GM23338 (cell line): ENCODE measurements around the gene CLSTN1. TPM values are rescaled to one million over a fixed set of nuclear protein-coding genes. Genes with fewer than 3 reads are reported as not detected.

Source experiments
- ATAC-seq: fragments of 200-7000 bp; cut with Tn5 transposase; 3 replicates; pipeline ENCODE4 v1.9.1; 2020
- DNase-seq: peaks from one replicate; pipeline ENCODE4 v3.0.0-alpha.2; 2015; ENCODE audit warnings: low spot score
- H2AFZ ChIP-seq: fragments of 200-600 bp; sonication (generic); 2 replicates; pipeline ENCODE4 v1.8.0; 2016; ENCODE audit warnings: antibody characterized with exemption, mild to moderate bottlenecking, moderate library complexity
- H3F3A ChIP-seq: fragments of 200-600 bp; sonication (generic); replicated peaks from 2 replicates; pipeline ENCODE4 v1.8.0; 2017; ENCODE audit warnings: antibody characterized with exemption, mixed run types, low read depth
- H3K27ac ChIP-seq: fragments of 200-600 bp; sonication (generic); 2 replicates; pipeline ENCODE4 v1.6.1; 2016; ENCODE audit warnings: low read depth
- H3K27me3 ChIP-seq: fragments of 200-600 bp; sonication (generic); 2 replicates; pipeline ENCODE4 v1.8.0; 2016; ENCODE audit warnings: mild to moderate bottlenecking, mixed run types, moderate library complexity; ENCODE audit not compliant: insufficient read depth
- H3K36me3 ChIP-seq: fragments of 200-600 bp; sonication (generic); 2 replicates; pipeline ENCODE4 v1.8.0; 2016; ENCODE audit warnings: mild to moderate bottlenecking; ENCODE audit not compliant: insufficient read depth
- H3K4me1 ChIP-seq: fragments of 200-600 bp; sonication (generic); 2 replicates; pipeline ENCODE4 v1.8.0; 2016; ENCODE audit warnings: mild to moderate bottlenecking, moderate library complexity; ENCODE audit not compliant: insufficient read depth
- H3K4me2 ChIP-seq: fragments of 200-600 bp; sonication (generic); 2 replicates; pipeline ENCODE4 v1.7.1; 2017; ENCODE audit warnings: mixed run types
- H3K4me3 ChIP-seq: fragments of 200-600 bp; sonication (generic); 2 replicates; pipeline ENCODE4 v1.6.1; 2016; ENCODE audit warnings: mixed run types
- H3K79me2 ChIP-seq: fragments of 200-600 bp; sonication (generic); replicated peaks from 2 replicates; pipeline ENCODE4 v1.8.0; 2017; ENCODE audit warnings: mild to moderate bottlenecking; ENCODE audit not compliant: insufficient read depth
- H3K9me2 ChIP-seq: fragments of 200-600 bp; sonication (generic); 2 replicates; pipeline ENCODE4 v1.8.0; 2017; ENCODE audit not compliant: insufficient read depth
- H4K20me1 ChIP-seq: fragments of 200-600 bp; sonication (generic); replicated peaks from 2 replicates; pipeline ENCODE4 v1.8.0; 2017; ENCODE audit warnings: mild to moderate bottlenecking; ENCODE audit not compliant: insufficient read depth
- H3K27ac Mint-ChIP-seq: 2 replicates; pipeline ENCODE4 v1.8.0; 2020; ENCODE audit warnings: inconsistent platforms, mild to moderate bottlenecking, moderate library complexity, mixed read lengths
- H3K27me3 Mint-ChIP-seq: 3 replicates; pipeline ENCODE4 v1.8.0; 2022; ENCODE audit warnings: low read depth, mild to moderate bottlenecking, moderate library complexity, mixed read lengths, inconsistent platforms; ENCODE audit not compliant: insufficient read depth, poor library complexity
- H3K36me3 Mint-ChIP-seq: 3 replicates; pipeline ENCODE4 v1.8.0; 2021; ENCODE audit warnings: low read depth, mild to moderate bottlenecking, inconsistent platforms, moderate library complexity, mixed read lengths
- H3K4me1 Mint-ChIP-seq: 3 replicates; pipeline ENCODE4 v1.8.0; 2020; ENCODE audit warnings: mild to moderate bottlenecking, inconsistent platforms, mixed read lengths
- H3K4me3 Mint-ChIP-seq: 3 replicates; pipeline ENCODE4 v1.8.0; 2021; ENCODE audit warnings: moderate library complexity, mild to moderate bottlenecking, inconsistent platforms, mixed read lengths
- H3K9me3 Mint-ChIP-seq: 3 replicates; pipeline ENCODE4 v1.8.0; 2020; ENCODE audit warnings: moderate library complexity, mild to moderate bottlenecking, inconsistent platforms, mixed read lengths
- CREB1 ChIP-seq: fragments of 250-450 bp; sonication (Bioruptor Pico); IDR thresholded peaks from 2 replicates; pipeline ENCODE4 v1.5.0; 2020; ENCODE audit warnings: low read depth, mild to moderate bottlenecking, moderate library complexity
- EZH2 ChIP-seq: fragments of 200-600 bp; sonication (generic); IDR thresholded peaks from one replicate; pipeline ENCODE4 v1.8.0; 2017; ENCODE audit warnings: antibody characterized with exemption, mild to moderate bottlenecking, low read depth; ENCODE audit not compliant: unreplicated experiment
- NANOG ChIP-seq: IDR thresholded peaks from 2 replicates; pipeline ENCODE4 v1.6.1; 2016; ENCODE audit warnings: antibody characterized with exemption, borderline replicate concordance
- ZNF114 ChIP-seq: fragments of 250-450 bp; sonication (Bioruptor Pico); IDR thresholded peaks from 2 replicates; pipeline ENCODE4 v1.5.0; 2020; ENCODE audit warnings: mild to moderate bottlenecking, moderate library complexity
- polyA plus RNA-seq: library from polyadenylated mRNA; unstranded; fragments of >200 nt; fragmentation: Nextera tagmentation; extraction: Ambion mirVana; gene quantifications from 2 replicates; pipeline ENCODE4 v1.2.1, GENCODE V29; 2016
- total RNA-seq: library from RNA; depleted of rRNA; stranded (reverse); fragments of >200 nt; shearing (Covaris generic); gene quantifications from 2 replicates; pipeline ENCODE4 v1.2.3, GENCODE V29; 2014
- TF ChIP-seq, protein P1 (sequence below): IDR thresholded peaks from 2 replicates; pipeline ENCODE4 v1.6.1; 2016; ENCODE audit warnings: antibody characterized with exemption
- TF ChIP-seq, protein P2 (sequence below), 2 experiments: fragments of 200-600 bp in 1 of 2; sonication (generic) in 1 of 2; conservative IDR thresholded peaks; 2 replicates each; pipeline versions ENCODE4 v1.5.1 to v1.6.1; 2016 to 2017; ENCODE audit warnings: antibody characterized with exemption in 2 of 2, low read depth in 2 of 2, mild to moderate bottlenecking in 2 of 2, moderate library complexity in 1 of 2
- TF ChIP-seq, protein P3 (sequence below): fragments of 250-450 bp; sonication (Bioruptor Pico); IDR thresholded peaks from 2 replicates; pipeline ENCODE4 v1.5.0; 2020; ENCODE audit warnings: mild to moderate bottlenecking, moderate library complexity

Gene CLSTN1
- total and polyA plus RNA-seq, 2 experiments from 2014 or later = 38.5 to 66.2 TPM

GRCh38 chr1:9870572-9870971 lies 46.8 kb upstream of the CLSTN1 start:
- Mint-ChIP-seq H3K36me3 (peaks cover 4% of the 10 kb centered on the region; the same call in 1 of the 3 replicates), H3K27ac (no peak overlapping the region)

More at GRCh38 chr1:9870572-9870971, 46.8 kb upstream of the CLSTN1 start:
- 0 out of 2 replicates have a peak, but pooled peaks cover 6% of the 10 kb centered on the region for H3F3A ChIP-seq
- DNase-seq (no peak), ATAC-seq (no peak)
- Mint-ChIP-seq H3K4me1 (peaks cover 13% of the 10 kb centered on the region), H3K4me3 (no peak overlapping the region), H3K9me3 (no peaks in the 10 kb centered on the region), H3K27me3 (peaks cover 15% of the 10 kb centered on the region)
- H3K36me3 ChIP-seq = no peaks in the 10 kb centered on the region
- H3K4me2 ChIP-seq = no peak overlapping the region
- no peak overlapping the region for H3K4me3 ChIP-seq
- no peak overlapping the region for H2AFZ ChIP-seq
- H3K27ac ChIP-seq = no peak overlapping the region
- TF ChIP-seq ZNF114 (CRISPR knock-in tag) (no peak), EZH2 (no peak), NANOG (no peak), CREB1 (CRISPR knock-in tag) (no peak)
- TF ChIP-seq, protein P1, sequence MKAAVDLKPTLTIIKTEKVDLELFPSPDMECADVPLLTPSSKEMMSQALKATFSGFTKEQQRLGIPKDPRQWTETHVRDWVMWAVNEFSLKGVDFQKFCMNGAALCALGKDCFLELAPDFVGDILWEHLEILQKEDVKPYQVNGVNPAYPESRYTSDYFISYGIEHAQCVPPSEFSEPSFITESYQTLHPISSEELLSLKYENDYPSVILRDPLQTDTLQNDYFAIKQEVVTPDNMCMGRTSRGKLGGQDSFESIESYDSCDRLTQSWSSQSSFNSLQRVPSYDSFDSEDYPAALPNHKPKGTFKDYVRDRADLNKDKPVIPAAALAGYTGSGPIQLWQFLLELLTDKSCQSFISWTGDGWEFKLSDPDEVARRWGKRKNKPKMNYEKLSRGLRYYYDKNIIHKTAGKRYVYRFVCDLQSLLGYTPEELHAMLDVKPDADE = no peak
- TF ChIP-seq, protein P2, sequence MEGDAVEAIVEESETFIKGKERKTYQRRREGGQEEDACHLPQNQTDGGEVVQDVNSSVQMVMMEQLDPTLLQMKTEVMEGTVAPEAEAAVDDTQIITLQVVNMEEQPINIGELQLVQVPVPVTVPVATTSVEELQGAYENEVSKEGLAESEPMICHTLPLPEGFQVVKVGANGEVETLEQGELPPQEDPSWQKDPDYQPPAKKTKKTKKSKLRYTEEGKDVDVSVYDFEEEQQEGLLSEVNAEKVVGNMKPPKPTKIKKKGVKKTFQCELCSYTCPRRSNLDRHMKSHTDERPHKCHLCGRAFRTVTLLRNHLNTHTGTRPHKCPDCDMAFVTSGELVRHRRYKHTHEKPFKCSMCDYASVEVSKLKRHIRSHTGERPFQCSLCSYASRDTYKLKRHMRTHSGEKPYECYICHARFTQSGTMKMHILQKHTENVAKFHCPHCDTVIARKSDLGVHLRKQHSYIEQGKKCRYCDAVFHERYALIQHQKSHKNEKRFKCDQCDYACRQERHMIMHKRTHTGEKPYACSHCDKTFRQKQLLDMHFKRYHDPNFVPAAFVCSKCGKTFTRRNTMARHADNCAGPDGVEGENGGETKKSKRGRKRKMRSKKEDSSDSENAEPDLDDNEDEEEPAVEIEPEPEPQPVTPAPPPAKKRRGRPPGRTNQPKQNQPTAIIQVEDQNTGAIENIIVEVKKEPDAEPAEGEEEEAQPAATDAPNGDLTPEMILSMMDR (conservative IDR thresholded peaks at IDR 0.05; ENCODE audit: low read depth in 2 of 2) = no peak
- TF ChIP-seq, protein P3, sequence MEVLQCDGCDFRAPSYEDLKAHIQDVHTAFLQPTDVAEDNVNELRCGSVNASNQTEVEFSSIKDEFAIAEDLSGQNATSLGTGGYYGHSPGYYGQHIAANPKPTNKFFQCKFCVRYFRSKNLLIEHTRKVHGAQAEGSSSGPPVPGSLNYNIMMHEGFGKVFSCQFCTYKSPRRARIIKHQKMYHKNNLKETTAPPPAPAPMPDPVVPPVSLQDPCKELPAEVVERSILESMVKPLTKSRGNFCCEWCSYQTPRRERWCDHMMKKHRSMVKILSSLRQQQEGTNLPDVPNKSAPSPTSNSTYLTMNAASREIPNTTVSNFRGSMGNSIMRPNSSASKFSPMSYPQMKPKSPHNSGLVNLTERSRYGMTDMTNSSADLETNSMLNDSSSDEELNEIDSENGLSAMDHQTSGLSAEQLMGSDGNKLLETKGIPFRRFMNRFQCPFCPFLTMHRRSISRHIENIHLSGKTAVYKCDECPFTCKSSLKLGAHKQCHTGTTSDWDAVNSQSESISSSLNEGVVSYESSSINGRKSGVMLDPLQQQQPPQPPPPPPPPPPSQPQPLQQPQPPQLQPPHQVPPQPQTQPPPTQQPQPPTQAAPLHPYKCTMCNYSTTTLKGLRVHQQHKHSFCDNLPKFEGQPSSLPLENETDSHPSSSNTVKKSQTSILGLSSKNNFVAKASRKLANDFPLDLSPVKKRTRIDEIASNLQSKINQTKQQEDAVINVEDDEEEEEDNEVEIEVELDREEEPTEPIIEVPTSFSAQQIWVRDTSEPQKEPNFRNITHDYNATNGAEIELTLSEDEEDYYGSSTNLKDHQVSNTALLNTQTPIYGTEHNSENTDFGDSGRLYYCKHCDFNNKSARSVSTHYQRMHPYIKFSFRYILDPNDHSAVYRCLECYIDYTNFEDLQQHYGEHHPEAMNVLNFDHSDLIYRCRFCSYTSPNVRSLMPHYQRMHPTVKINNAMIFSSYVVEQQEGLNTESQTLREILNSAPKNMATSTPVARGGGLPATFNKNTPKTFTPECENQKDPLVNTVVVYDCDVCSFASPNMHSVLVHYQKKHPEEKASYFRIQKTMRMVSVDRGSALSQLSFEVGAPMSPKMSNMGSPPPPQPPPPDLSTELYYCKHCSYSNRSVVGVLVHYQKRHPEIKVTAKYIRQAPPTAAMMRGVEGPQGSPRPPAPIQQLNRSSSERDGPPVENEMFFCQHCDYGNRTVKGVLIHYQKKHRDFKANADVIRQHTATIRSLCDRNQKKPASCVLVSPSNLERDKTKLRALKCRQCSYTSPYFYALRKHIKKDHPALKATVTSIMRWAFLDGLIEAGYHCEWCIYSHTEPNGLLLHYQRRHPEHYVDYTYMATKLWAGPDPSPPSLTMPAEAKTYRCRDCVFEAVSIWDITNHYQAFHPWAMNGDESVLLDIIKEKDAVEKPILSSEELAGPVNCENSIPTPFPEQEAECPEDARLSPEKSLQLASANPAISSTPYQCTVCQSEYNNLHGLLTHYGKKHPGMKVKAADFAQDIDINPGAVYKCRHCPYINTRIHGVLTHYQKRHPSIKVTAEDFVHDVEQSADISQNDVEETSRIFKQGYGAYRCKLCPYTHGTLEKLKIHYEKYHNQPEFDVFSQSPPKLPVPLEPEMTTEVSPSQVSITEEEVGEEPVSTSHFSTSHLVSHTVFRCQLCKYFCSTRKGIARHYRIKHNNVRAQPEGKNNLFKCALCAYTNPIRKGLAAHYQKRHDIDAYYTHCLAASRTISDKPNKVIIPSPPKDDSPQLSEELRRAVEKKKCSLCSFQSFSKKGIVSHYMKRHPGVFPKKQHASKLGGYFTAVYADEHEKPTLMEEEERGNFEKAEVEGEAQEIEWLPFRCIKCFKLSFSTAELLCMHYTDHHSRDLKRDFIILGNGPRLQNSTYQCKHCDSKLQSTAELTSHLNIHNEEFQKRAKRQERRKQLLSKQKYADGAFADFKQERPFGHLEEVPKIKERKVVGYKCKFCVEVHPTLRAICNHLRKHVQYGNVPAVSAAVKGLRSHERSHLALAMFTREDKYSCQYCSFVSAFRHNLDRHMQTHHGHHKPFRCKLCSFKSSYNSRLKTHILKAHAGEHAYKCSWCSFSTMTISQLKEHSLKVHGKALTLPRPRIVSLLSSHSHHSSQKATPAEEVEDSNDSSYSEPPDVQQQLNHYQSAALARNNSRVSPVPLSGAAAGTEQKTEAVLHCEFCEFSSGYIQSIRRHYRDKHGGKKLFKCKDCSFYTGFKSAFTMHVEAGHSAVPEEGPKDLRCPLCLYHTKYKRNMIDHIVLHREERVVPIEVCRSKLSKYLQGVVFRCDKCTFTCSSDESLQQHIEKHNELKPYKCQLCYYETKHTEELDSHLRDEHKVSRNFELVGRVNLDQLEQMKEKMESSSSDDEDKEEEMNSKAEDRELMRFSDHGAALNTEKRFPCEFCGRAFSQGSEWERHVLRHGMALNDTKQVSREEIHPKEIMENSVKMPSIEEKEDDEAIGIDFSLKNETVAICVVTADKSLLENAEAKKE (CRISPR knock-in tag) = no peak
- H4K20me1 ChIP-seq = 0 out of 2 replicates have a peak, but pooled peaks cover 4% of the 10 kb centered on the region
- no peaks in the 10 kb centered on the region for H3K27me3 ChIP-seq
- no peaks in the 10 kb centered on the region for H3K9me2 ChIP-seq
- peaks cover 6% of the 10 kb centered on the region for H3K4me1 ChIP-seq
- H3K79me2 ChIP-seq = no peaks in the 10 kb centered on the region
